BLaER1 (cell line): ENCODE results near the gene LIPJ.
A peak's percentile ranks its signal among the peaks of the same experiment; 100 is the strongest.

Source experiments
- H3K27ac ChIP-seq: shearing (Covaris generic); formaldehyde crosslinking; 2 replicates; pipeline ENCODE4 v1.8.1; 2022
- H3K27me3 ChIP-seq: shearing (Covaris generic); formaldehyde crosslinking; 2 replicates; pipeline ENCODE4 v1.8.1; 2022
- H3K36me3 ChIP-seq: shearing (Covaris generic); formaldehyde crosslinking; 2 replicates; pipeline ENCODE4 v1.8.1; 2022
- H3K4me1 ChIP-seq: shearing (Covaris generic); formaldehyde crosslinking; 2 replicates; pipeline ENCODE4 v1.8.1; 2022
- H3K4me2 ChIP-seq: shearing (Covaris generic); formaldehyde crosslinking; 2 replicates; pipeline ENCODE4 v1.8.1; 2022
- H3K4me3 ChIP-seq: shearing (Covaris generic); formaldehyde crosslinking; 2 replicates; pipeline ENCODE4 v1.8.1; 2022
- H3K9ac ChIP-seq: shearing (Covaris generic); formaldehyde crosslinking; 2 replicates; pipeline ENCODE4 v1.8.1; 2022
- H3K9me3 ChIP-seq: shearing (Covaris generic); formaldehyde crosslinking; 2 replicates; pipeline ENCODE4 v1.8.1; 2022
- H4K20me1 ChIP-seq: shearing (Covaris generic); formaldehyde crosslinking; 2 replicates; pipeline ENCODE4 v1.8.1; 2022
- Cebpa-rat ChIP-seq: shearing (Covaris generic); IDR thresholded peaks from 2 replicates; pipeline ENCODE4 v1.8.1; 2022

Gene LIPJ

GRCh38 chr10:88592906-88593305 is 6.3 kb downstream of the LIPJ start:
- H3K4me2 ChIP-seq, result no peak overlapping the region
- H3K27ac ChIP-seq, result no peak overlapping the region
- H3K36me3 ChIP-seq, result no peaks in the 10 kb centered on the region
- no peak for TF ChIP-seq Cebpa-rat
- H3K9me3 ChIP-seq, result no peaks in the 10 kb centered on the region
- H3K9ac ChIP-seq, result no peak overlapping the region
- H3K4me3 ChIP-seq, result no peak overlapping the region
- no peaks in the 10 kb centered on the region for H3K27me3 ChIP-seq
- no peaks in the 10 kb centered on the region for H4K20me1 ChIP-seq
- peaks cover 3% of the 10 kb centered on the region; the same call in 1 of the 2 replicates for H3K4me1 ChIP-seq

- H3K9ac ChIP-seq, result no peak overlapping the region
- peaks cover 6% of the 10 kb centered on the region; the same call in 1 of the 2 replicates for H3K4me1 ChIP-seq
- no peaks in the 10 kb centered on the region for H3K9me3 ChIP-seq
- no peak overlapping the region for H3K27ac ChIP-seq
- no peaks in the 10 kb centered on the region for H3K27me3 ChIP-seq
- no peaks in the 10 kb centered on the region for H4K20me1 ChIP-seq
- H3K4me2 ChIP-seq, result no peak overlapping the region
- no peaks in the 10 kb centered on the region for H3K36me3 ChIP-seq
- TF ChIP-seq Cebpa-rat, result no peak
- H3K4me3 ChIP-seq, result no peak overlapping the region
Observed at GRCh38 chr10:88594482-88594881, 7.9 kb downstream of the LIPJ start.

- H3K36me3 ChIP-seq, result no peaks in the 10 kb centered on the region
- 0 out of 2 replicates have a peak, but pooled peaks cover 7% of the 10 kb centered on the region for H3K9me3 ChIP-seq
- H3K4me3 ChIP-seq, result no peak overlapping the region
- TF ChIP-seq Cebpa-rat, result no peak
- no peaks in the 10 kb centered on the region for H3K27me3 ChIP-seq
- H3K4me1 ChIP-seq, result peaks cover 6% of the 10 kb centered on the region; the same call in 1 of the 2 replicates
- no peaks in the 10 kb centered on the region for H4K20me1 ChIP-seq
- no peak overlapping the region for H3K27ac ChIP-seq
- H3K9ac ChIP-seq, result no peak overlapping the region
- no peak overlapping the region for H3K4me2 ChIP-seq
Observed at GRCh38 chr10:88598055-88598454, 11.5 kb downstream of the LIPJ start.

- H4K20me1 ChIP-seq, result no peaks in the 10 kb centered on the region
- H3K9me3 ChIP-seq, result no peaks in the 10 kb centered on the region
- H3K9ac ChIP-seq, result no peak overlapping the region
- H3K4me2 ChIP-seq, result no peak overlapping the region
- no peak for TF ChIP-seq Cebpa-rat
- no peak overlapping the region for H3K4me3 ChIP-seq
- H3K36me3 ChIP-seq, result no peaks in the 10 kb centered on the region
- no peaks in the 10 kb centered on the region for H3K27me3 ChIP-seq
- H3K27ac ChIP-seq, result no peak overlapping the region
- H3K4me1 ChIP-seq, result no peaks in the 10 kb centered on the region
Observed at GRCh38 chr10:88608052-88608732, 21.6 kb downstream of the LIPJ start.

- H3K36me3 ChIP-seq, result no peaks in the 10 kb centered on the region
- no peaks in the 10 kb centered on the region for H3K9me3 ChIP-seq
- H3K9ac ChIP-seq, result no peak overlapping the region
- no peak overlapping the region for H3K27ac ChIP-seq
- no peaks in the 10 kb centered on the region for H3K27me3 ChIP-seq
- no peak overlapping the region for H3K4me3 ChIP-seq
- H4K20me1 ChIP-seq, result no peaks in the 10 kb centered on the region
- H3K4me1 ChIP-seq, result no peaks in the 10 kb centered on the region
- no peak for TF ChIP-seq Cebpa-rat
- no peak overlapping the region for H3K4me2 ChIP-seq
Observed at GRCh38 chr10:88608780-88609179, 22.2 kb downstream of the LIPJ start.

GRCh38 chr10:88616250-88616977 is 29.9 kb downstream of the LIPJ start:
- Histone ChIP-seq H3K4me2 (peak overlapping the region; percentile 70), H3K4me1 (peaks cover 30% of the 10 kb centered on the region), H3K9ac (peak overlapping the region; percentile 46; the same call in 1 of the 2 replicates), H3K27ac (peak overlapping the region; percentile 72), H3K36me3 (no peaks in the 10 kb centered on the region), H4K20me1 (no peaks in the 10 kb centered on the region), H3K4me3 (0 out of 2 replicates have a peak overlapping the region, but pooled peaks have one; percentile 3), H3K27me3 (no peaks in the 10 kb centered on the region), H3K9me3 (peaks cover 3% of the 10 kb centered on the region; the same call in 1 of the 2 replicates)
- TF ChIP-seq Cebpa-rat, result no peak

- H3K27ac ChIP-seq, result no peak overlapping the region
- TF ChIP-seq Cebpa-rat, result no peak
- peak overlapping the region; percentile 70 for H3K4me2 ChIP-seq
- no peak overlapping the region for H3K4me3 ChIP-seq
- no peaks in the 10 kb centered on the region for H3K36me3 ChIP-seq
- no peaks in the 10 kb centered on the region for H4K20me1 ChIP-seq
- H3K4me1 ChIP-seq, result peaks cover 30% of the 10 kb centered on the region
- no peaks in the 10 kb centered on the region for H3K27me3 ChIP-seq
- H3K9ac ChIP-seq, result no peak overlapping the region
- peaks cover 3% of the 10 kb centered on the region; the same call in 1 of the 2 replicates for H3K9me3 ChIP-seq
Observed at GRCh38 chr10:88617772-88618300, 31.3 kb downstream of the LIPJ start.

GRCh38 chr10:88618496-88618895 is 31.9 kb downstream of the LIPJ start:
- no peak overlapping the region for H3K4me3 ChIP-seq
- peak overlapping the region; percentile 70; the same call in 1 of the 2 replicates for H3K4me2 ChIP-seq
- peaks cover 3% of the 10 kb centered on the region; the same call in 1 of the 2 replicates for H3K9me3 ChIP-seq
- H3K36me3 ChIP-seq, result no peaks in the 10 kb centered on the region
- H4K20me1 ChIP-seq, result no peaks in the 10 kb centered on the region
- H3K27ac ChIP-seq, result no peak overlapping the region
- peaks cover 30% of the 10 kb centered on the region for H3K4me1 ChIP-seq
- no peaks in the 10 kb centered on the region for H3K27me3 ChIP-seq
- H3K9ac ChIP-seq, result no peak overlapping the region
- no peak for TF ChIP-seq Cebpa-rat

- Histone ChIP-seq H3K27me3 (no peaks in the 10 kb centered on the region), H3K9ac (no peak overlapping the region), H3K4me3 (no peak overlapping the region), H3K36me3 (no peaks in the 10 kb centered on the region), H3K27ac (no peak overlapping the region), H3K9me3 (no peaks in the 10 kb centered on the region), H3K4me1 (peaks cover 30% of the 10 kb centered on the region), H4K20me1 (no peaks in the 10 kb centered on the region), H3K4me2 (no peak overlapping the region)
- no peak for TF ChIP-seq Cebpa-rat
Observed at GRCh38 chr10:88620441-88620840, 33.9 kb downstream of the LIPJ start.

GRCh38 chr10:88623835-88624234 is 37.3 kb downstream of the LIPJ start:
- H3K9ac ChIP-seq, result no peak overlapping the region
- TF ChIP-seq Cebpa-rat, result no peak

More at GRCh38 chr10:88623835-88624234, 37.3 kb downstream of the LIPJ start:
- Histone ChIP-seq H3K36me3 (no peaks in the 10 kb centered on the region), H3K9me3 (no peaks in the 10 kb centered on the region), H3K4me1 (no peaks in the 10 kb centered on the region), H3K27me3 (no peaks in the 10 kb centered on the region), H3K27ac (no peak overlapping the region), H3K4me3 (no peak overlapping the region), H3K4me2 (no peak overlapping the region), H4K20me1 (no peaks in the 10 kb centered on the region)
